Lower lobe of right lung (tissue), 2 donors: ENCODE results near the gene NAP1L4. TPM values are rescaled to one million over a fixed set of nuclear protein-coding genes. Genes with fewer than 3 reads are reported as not detected.

Experiments
- ATAC-seq, 2 donors: fragments of 200-7000 bp; cut with Tn5 transposase; one replicate each; pipeline ENCODE4 v1.9.1; 2020 to 2022; ENCODE audit warnings: mild to moderate bottlenecking in 2 of 2, moderate library complexity in 2 of 2
- DNase-seq: peaks from one replicate; pipeline ENCODE4 v3.0.0-alpha.2; 2020
- H3K27ac ChIP-seq: fragments of 200-600 bp; one replicate; pipeline ENCODE4 v1.8.0; 2022
- H3K27me3 ChIP-seq: fragments of 200-600 bp; one replicate; pipeline ENCODE4 v1.8.0; 2022; ENCODE audit warnings: low read depth
- H3K36me3 ChIP-seq: fragments of 200-600 bp; one replicate; pipeline ENCODE4 v1.8.0; 2022; ENCODE audit warnings: mild to moderate bottlenecking
- H3K4me1 ChIP-seq: fragments of 200-600 bp; one replicate; pipeline ENCODE4 v1.8.0; 2022
- H3K4me3 ChIP-seq: fragments of 200-600 bp; one replicate; pipeline ENCODE4 v1.8.0; 2022; ENCODE audit warnings: mild to moderate bottlenecking
- H3K9me3 ChIP-seq: fragments of 200-600 bp; one replicate; pipeline ENCODE4 v1.8.0; 2022
- intact Hi-C: fragments of 100-400 bp; cut with DNase I; formaldehyde crosslinking; loops from one replicate; pipeline ENCODE4 v1.11.0; 2022
- total RNA-seq: library from RNA; stranded (reverse); fragmentation: NEBNext Ultra II Directional; extraction: Animal tissue kit (Norgen Biotek cat#: 25700); gene quantifications from one replicate; pipeline ENCODE4 v1.2.1, GENCODE V29; 2021
- TF ChIP-seq, protein P1 (sequence below): fragments of 200-600 bp; IDR thresholded peaks from one replicate; pipeline ENCODE4 v1.8.0; 2022; ENCODE audit warnings: antibody characterized with exemption, mild to moderate bottlenecking
- donor health status: DM: no; HTN: yes; CAD: no; lungs with severe emphysema.

Gene NAP1L4
- total RNA-seq, 1 donor from 2014 or later = 96.8 TPM

GRCh38 chr11:2919837-2920236 is 72.3 kb downstream of the NAP1L4 start:
- H3K4me1 ChIP-seq = peaks cover 1% of the 10 kb centered on the region
- H3K27ac ChIP-seq = no peak overlapping the region
- intact Hi-C loops = no loop called here
- no peaks in the 10 kb centered on the region for H3K9me3 ChIP-seq
- TF ChIP-seq, protein P1, sequence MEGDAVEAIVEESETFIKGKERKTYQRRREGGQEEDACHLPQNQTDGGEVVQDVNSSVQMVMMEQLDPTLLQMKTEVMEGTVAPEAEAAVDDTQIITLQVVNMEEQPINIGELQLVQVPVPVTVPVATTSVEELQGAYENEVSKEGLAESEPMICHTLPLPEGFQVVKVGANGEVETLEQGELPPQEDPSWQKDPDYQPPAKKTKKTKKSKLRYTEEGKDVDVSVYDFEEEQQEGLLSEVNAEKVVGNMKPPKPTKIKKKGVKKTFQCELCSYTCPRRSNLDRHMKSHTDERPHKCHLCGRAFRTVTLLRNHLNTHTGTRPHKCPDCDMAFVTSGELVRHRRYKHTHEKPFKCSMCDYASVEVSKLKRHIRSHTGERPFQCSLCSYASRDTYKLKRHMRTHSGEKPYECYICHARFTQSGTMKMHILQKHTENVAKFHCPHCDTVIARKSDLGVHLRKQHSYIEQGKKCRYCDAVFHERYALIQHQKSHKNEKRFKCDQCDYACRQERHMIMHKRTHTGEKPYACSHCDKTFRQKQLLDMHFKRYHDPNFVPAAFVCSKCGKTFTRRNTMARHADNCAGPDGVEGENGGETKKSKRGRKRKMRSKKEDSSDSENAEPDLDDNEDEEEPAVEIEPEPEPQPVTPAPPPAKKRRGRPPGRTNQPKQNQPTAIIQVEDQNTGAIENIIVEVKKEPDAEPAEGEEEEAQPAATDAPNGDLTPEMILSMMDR = no peak
- no peak overlapping the region for H3K4me3 ChIP-seq
- no peaks in the 10 kb centered on the region for H3K27me3 ChIP-seq
- ATAC-seq = no peak
- H3K36me3 ChIP-seq = no peaks in the 10 kb centered on the region
- no peak for DNase-seq

GRCh38 chr11:2919188-2919587 is 72.9 kb downstream of the NAP1L4 start:
- no peak for DNase-seq
- H3K27me3 ChIP-seq = no peaks in the 10 kb centered on the region
- no peak for ATAC-seq
- H3K36me3 ChIP-seq = no peaks in the 10 kb centered on the region
- H3K4me3 ChIP-seq = no peak overlapping the region
- no peak overlapping the region for H3K27ac ChIP-seq
- peaks cover 8% of the 10 kb centered on the region for H3K4me1 ChIP-seq
- no peaks in the 10 kb centered on the region for H3K9me3 ChIP-seq
- intact Hi-C loops = no loop called here
- TF ChIP-seq, protein P1 = no peak

- Histone ChIP-seq H3K27me3 (no peaks in the 10 kb centered on the region), H3K4me1 (peaks cover 12% of the 10 kb centered on the region), H3K36me3 (no peaks in the 10 kb centered on the region), H3K9me3 (no peaks in the 10 kb centered on the region), H3K4me3 (no peak overlapping the region), H3K27ac (no peak overlapping the region)
- intact Hi-C loops = no loop called here
- DNase-seq (no peak), ATAC-seq (no peak)
- TF ChIP-seq, protein P1 = no peak
Measured at GRCh38 chr11:2917842-2918490, 74.2 kb downstream of the NAP1L4 start.

DNA sequence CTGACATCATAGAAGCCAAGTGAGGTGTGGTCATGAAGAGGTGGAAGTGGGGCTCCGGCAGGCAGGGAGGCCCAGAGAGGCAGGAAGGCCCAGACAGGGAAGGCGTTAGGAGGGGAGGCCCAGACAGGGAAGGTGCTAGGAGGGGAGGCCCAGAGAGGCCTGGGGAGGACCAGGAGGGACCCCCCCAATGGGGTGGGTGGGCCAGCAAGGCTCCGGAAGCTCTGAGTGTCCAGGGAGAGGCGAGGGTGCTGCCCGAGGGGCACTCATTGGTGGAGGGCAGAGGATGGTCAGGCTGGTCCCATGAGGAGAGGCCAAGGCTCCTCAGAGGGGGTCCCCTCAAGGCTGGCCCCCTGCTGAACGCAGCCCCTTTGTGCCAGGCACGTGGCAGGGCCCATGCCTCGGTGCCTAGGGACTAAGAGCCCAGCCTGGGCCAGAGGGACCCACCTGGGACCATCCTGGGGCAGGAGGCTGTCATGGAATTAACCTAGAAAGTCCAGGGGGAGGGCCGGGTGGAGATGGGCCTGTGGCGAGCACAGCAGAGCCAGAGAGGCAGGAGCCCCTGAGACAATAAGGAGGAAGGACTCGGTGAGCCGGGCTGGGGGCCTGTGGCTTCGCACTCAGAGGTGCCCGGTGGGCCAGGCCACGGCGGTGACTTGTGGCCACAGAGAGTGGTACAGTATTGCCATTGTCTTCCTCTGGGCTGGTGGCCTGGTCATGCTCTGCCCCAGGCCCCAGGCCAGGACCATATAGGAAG is 75.1 kb downstream of the NAP1L4 start:
- H3K4me1 ChIP-seq = peaks cover 19% of the 10 kb centered on the region
- no peak for ATAC-seq
- DNase-seq = no peak
- intact Hi-C loops = no loop called here
- no peaks in the 10 kb centered on the region for H3K36me3 ChIP-seq
- no peaks in the 10 kb centered on the region for H3K27me3 ChIP-seq
- no peaks in the 10 kb centered on the region for H3K9me3 ChIP-seq
- no peak overlapping the region for H3K4me3 ChIP-seq
- H3K27ac ChIP-seq = no peak overlapping the region
- TF ChIP-seq, protein P1 = no peak

DNA sequence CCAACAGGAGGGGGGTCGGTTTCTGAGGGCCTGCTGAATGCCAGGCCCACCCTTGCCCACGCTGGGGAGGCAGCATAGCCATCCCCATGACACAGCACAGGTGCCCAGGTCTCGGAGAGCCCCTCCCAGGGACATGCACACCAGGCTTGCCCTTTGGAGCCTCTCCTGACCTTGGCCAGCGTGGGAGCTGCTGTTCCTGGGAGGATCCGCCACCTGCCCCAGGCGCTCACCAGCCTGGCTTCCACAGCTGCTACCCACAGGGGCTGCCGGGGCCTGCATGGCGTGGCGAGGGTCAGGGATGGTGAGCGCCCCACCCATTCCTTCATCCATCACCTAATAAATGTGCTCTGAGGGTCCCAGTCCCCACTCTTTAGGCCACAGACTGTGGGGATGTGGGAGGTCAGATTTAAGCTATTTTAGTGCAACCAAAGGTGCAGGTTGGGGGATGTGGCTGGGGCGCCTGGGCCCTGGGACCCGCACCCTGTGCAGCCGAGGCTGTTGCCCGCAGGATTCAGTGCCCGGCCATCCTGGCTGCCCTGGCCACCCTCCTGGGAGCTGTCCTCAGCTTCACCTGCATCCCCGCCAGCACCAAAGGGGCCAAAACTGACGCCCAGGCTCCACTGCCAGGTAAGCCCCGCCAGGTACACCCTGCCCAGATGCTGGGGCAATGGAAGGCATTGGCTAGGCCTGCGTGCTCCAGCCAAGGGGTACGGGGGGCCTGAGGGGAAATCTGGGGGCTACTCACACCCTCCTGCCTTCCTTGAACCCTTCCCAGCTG is 75.8 kb downstream of the NAP1L4 start:
- TF ChIP-seq, protein P1 = no peak
- ATAC-seq = no peak

More for the DNA sequence above, 75.8 kb downstream of the NAP1L4 start:
- no peak overlapping the region for H3K27ac ChIP-seq
- no peak overlapping the region for H3K4me3 ChIP-seq
- H3K36me3 ChIP-seq = no peaks in the 10 kb centered on the region
- no peak for DNase-seq
- intact Hi-C loops = no loop called here
- H3K4me1 ChIP-seq = peaks cover 21% of the 10 kb centered on the region
- no peaks in the 10 kb centered on the region for H3K27me3 ChIP-seq
- no peaks in the 10 kb centered on the region for H3K9me3 ChIP-seq
